Spinal cord (tissue), 10 donors: ENCODE measurements around the gene FHAD1. TPM values are rescaled to one million over a fixed set of nuclear protein-coding genes. Genes with fewer than 3 reads are reported as not detected.
A peak's percentile ranks its signal among the peaks of the same experiment; 100 is the strongest.

Experiments
- DNase-seq, 6 donors: peaks; one replicate each; pipeline versions ENCODE4 v3.0.0 to v3.0.0-alpha.2; 2013 to 2015; ENCODE audit warnings: low spot score in 6 of 6, low read depth in 4 of 6
- H3K27ac ChIP-seq: one replicate; pipeline ENCODE4 v1.5.1; 2013; ENCODE audit warnings: low read depth, low read length, control low read depth
- H3K27me3 ChIP-seq: one replicate; pipeline ENCODE4 v1.6.1; 2013; ENCODE audit warnings: low read length; ENCODE audit not compliant: control insufficient read depth, insufficient read depth
- H3K36me3 ChIP-seq: one replicate; pipeline ENCODE4 v1.6.1; 2013; ENCODE audit warnings: low read length; ENCODE audit not compliant: control insufficient read depth, insufficient read depth
- H3K4me1 ChIP-seq: one replicate; pipeline ENCODE4 v1.6.1; 2013; ENCODE audit warnings: low read length; ENCODE audit not compliant: control insufficient read depth, insufficient read depth
- H3K4me3 ChIP-seq: one replicate; pipeline ENCODE4 v1.5.1; 2013; ENCODE audit warnings: low read depth, low read length, control low read depth
- H3K9me3 ChIP-seq: one replicate; pipeline ENCODE4 v1.6.1; 2013; ENCODE audit warnings: low read length; ENCODE audit not compliant: control insufficient read depth, insufficient read depth
- WGBS: methylation state at CpG from one replicate; pipeline ENCODE4 v1.1.5; 2013; ENCODE audit warnings: missing lambda C conversion rate; ENCODE audit not compliant: insufficient coverage; 5-methylcytosine and 5-hydroxymethylcytosine counted together
- polyA plus RNA-seq, 2 donors: library from polyadenylated mRNA; unstranded; fragments of 120-200 nt; gene quantifications; one replicate each; pipeline ENCODE4 v1.2.1, GENCODE V29; 2013; ENCODE audit not compliant: insufficient read length in 2 of 2
- total RNA-seq, 2 donors: library from RNA; depleted of rRNA in 1 of 2; stranded (reverse); fragments of 120-200 nt in 1 of 2; fragments of >200 nt in 1 of 2; gene quantifications; one replicate each; pipeline versions ENCODE4 v1.2.3 to v1.2.4, GENCODE V29; 2013 to 2014
- donor health status: healthy.

The FHAD1 gene
- total and polyA plus RNA-seq, 4 donors, result 3.1 to 9.9 (median 7.7) TPM

GRCh38 chr1:15417059-15417934 is 170.3 kb downstream of the FHAD1 start:
- Histone ChIP-seq H3K4me1 (peaks cover 61% of the 10 kb centered on the region), H3K9me3 (no peaks in the 10 kb centered on the region), H3K36me3 (peaks cover 38% of the 10 kb centered on the region), H3K27me3 (no peaks in the 10 kb centered on the region), H3K27ac (no peak overlapping the region), H3K4me3 (no peak overlapping the region)
- DNase-seq, result no peak
- 84% methylated on average over 5 of the region's 18 CpGs for WGBS

- Histone ChIP-seq H3K27me3 (no peaks in the 10 kb centered on the region), H3K4me1 (peaks cover 44% of the 10 kb centered on the region), H3K4me3 (no peak overlapping the region), H3K9me3 (no peaks in the 10 kb centered on the region), H3K36me3 (peaks cover 31% of the 10 kb centered on the region), H3K27ac (no peak overlapping the region)
- 62% methylated on average over 17 of the region's 18 CpGs for WGBS
- DNase-seq, result peak in 2 of 6 donors; percentile 43 to 66
Observed at GRCh38 chr1:15418806-15419515, 171.9 kb downstream of the FHAD1 start.

- H3K9me3 ChIP-seq, result no peaks in the 10 kb centered on the region
- no peaks in the 10 kb centered on the region for H3K27me3 ChIP-seq
- H3K4me3 ChIP-seq, result no peak overlapping the region
- no peak overlapping the region for H3K27ac ChIP-seq
- H3K36me3 ChIP-seq, result peaks cover 29% of the 10 kb centered on the region
- H3K4me1 ChIP-seq, result peaks cover 33% of the 10 kb centered on the region
- 72% methylated on average over 7 of the region's 8 CpGs for WGBS
- DNase-seq, result no peak
Observed at GRCh38 chr1:15420853-15421465, 173.9 kb downstream of the FHAD1 start.

GRCh38 chr1:15422871-15423270 is 175.8 kb downstream of the FHAD1 start:
- Histone ChIP-seq H3K4me1 (peaks cover 42% of the 10 kb centered on the region), H3K27me3 (no peaks in the 10 kb centered on the region), H3K4me3 (no peak overlapping the region), H3K9me3 (no peaks in the 10 kb centered on the region), H3K27ac (no peak overlapping the region), H3K36me3 (peaks cover 41% of the 10 kb centered on the region)
- 85% methylated on average over 8 of the region's 8 CpGs for WGBS
- no peak for DNase-seq

- WGBS, result 80% methylated on average over 10 of the region's 11 CpGs
- H3K9me3 ChIP-seq, result no peaks in the 10 kb centered on the region
- H3K4me3 ChIP-seq, result no peak overlapping the region
- H3K27ac ChIP-seq, result no peak overlapping the region
- H3K27me3 ChIP-seq, result no peaks in the 10 kb centered on the region
- H3K4me1 ChIP-seq, result peaks cover 42% of the 10 kb centered on the region
- H3K36me3 ChIP-seq, result peaks cover 46% of the 10 kb centered on the region
- no peak for DNase-seq
Observed at GRCh38 chr1:15423355-15424077, 176.5 kb downstream of the FHAD1 start.

GRCh38 chr1:15424146-15424667 is 177.2 kb downstream of the FHAD1 start:
- WGBS, result 69% methylated on average over 7 of the region's 13 CpGs
- Histone ChIP-seq H3K4me3 (no peak overlapping the region), H3K27ac (no peak overlapping the region), H3K4me1 (peaks cover 41% of the 10 kb centered on the region), H3K9me3 (no peaks in the 10 kb centered on the region), H3K27me3 (no peaks in the 10 kb centered on the region), H3K36me3 (peaks cover 50% of the 10 kb centered on the region)
- no peak for DNase-seq

- no peak for DNase-seq
- Histone ChIP-seq H3K4me3 (no peak overlapping the region), H3K36me3 (peaks cover 56% of the 10 kb centered on the region), H3K9me3 (no peaks in the 10 kb centered on the region), H3K27me3 (no peaks in the 10 kb centered on the region), H3K4me1 (peaks cover 33% of the 10 kb centered on the region), H3K27ac (no peak overlapping the region)
- no CpG with 5 or more reads among the region's 5 CpGs for WGBS
Observed at GRCh38 chr1:15424981-15425380, 178.0 kb downstream of the FHAD1 start.

- Histone ChIP-seq H3K4me3 (no peak overlapping the region), H3K4me1 (peaks cover 33% of the 10 kb centered on the region), H3K9me3 (no peaks in the 10 kb centered on the region), H3K27ac (no peak overlapping the region), H3K36me3 (peaks cover 61% of the 10 kb centered on the region), H3K27me3 (no peaks in the 10 kb centered on the region)
- no peak for DNase-seq
- WGBS, result 93% methylated on average over 10 of the region's 10 CpGs
Observed at GRCh38 chr1:15425521-15425920, 178.5 kb downstream of the FHAD1 start.

GRCh38 chr1:15425958-15426357 is 178.9 kb downstream of the FHAD1 start:
- Histone ChIP-seq H3K27me3 (no peaks in the 10 kb centered on the region), H3K27ac (no peak overlapping the region), H3K4me3 (no peak overlapping the region), H3K4me1 (peaks cover 36% of the 10 kb centered on the region), H3K36me3 (peaks cover 66% of the 10 kb centered on the region), H3K9me3 (no peaks in the 10 kb centered on the region)
- DNase-seq, result no peak
- 100% methylated on average over 2 of the region's 6 CpGs for whole genome bisulfite sequencing
